Ascending aorta (tissue), 2 donors: ENCODE measurements around the gene URGCP. TPM values are rescaled to one million over a fixed set of nuclear protein-coding genes. Genes with fewer than 3 reads are reported as not detected.
"Not testable (repeated sequence)": the region's sequence is repeated elsewhere in the genome, so short reads cannot be mapped to it uniquely, and the experiment has no call there.

Source experiments
- DNase-seq, 2 donors: peaks; one replicate each; pipeline ENCODE4 v3.0.0-alpha.2; 2019; ENCODE audit warnings: low spot score in 2 of 2
- H3K27ac ChIP-seq, 2 donors: fragments of 200-600 bp; sonication (generic); one replicate each; pipeline ENCODE4 v1.5.1; 2016 to 2017; ENCODE audit warnings: mild to moderate bottlenecking in 1 of 2
- H3K27me3 ChIP-seq: fragments of 200-600 bp; sonication (generic); one replicate; pipeline ENCODE4 v1.5.1; 2017
- H3K36me3 ChIP-seq, 2 donors: fragments of 200-600 bp; sonication (generic); one replicate each; pipeline ENCODE4 v1.5.1; 2016
- H3K4me1 ChIP-seq, 2 donors: fragments of 200-600 bp; sonication (generic); one replicate each; pipeline ENCODE4 v1.5.1; 2016 to 2017; ENCODE audit warnings: mild to moderate bottlenecking in 1 of 2
- H3K4me3 ChIP-seq, 2 donors: fragments of 200-600 bp; sonication (generic); one replicate each; pipeline ENCODE4 v1.5.1; 2016 to 2017; ENCODE audit warnings: mild to moderate bottlenecking in 1 of 2
- H3K9me3 ChIP-seq, 2 donors: fragments of 200-600 bp; sonication (generic); one replicate each; pipeline ENCODE4 v1.5.1; 2016
- intact Hi-C: fragments of 100-400 bp; cut with DNase I; formaldehyde crosslinking; loops from one replicate; pipeline ENCODE4 v1.15.1; 2023
- total RNA-seq: library from RNA; depleted of rRNA; stranded (reverse); fragments of >200 nt; gene quantifications from one replicate; pipeline ENCODE4 v1.1.0, GENCODE V29; 2016
- TF ChIP-seq, protein P1 (sequence below), 3 experiments: fragments of 200-600 bp in 2 of 3; fragments of 450-650 bp in 1 of 3; sonication (generic) in 2 of 3; IDR thresholded peaks; one replicate each; pipeline ENCODE4 v1.5.1; 2016 to 2019; ENCODE audit warnings: antibody characterized with exemption in 3 of 3, mild to moderate bottlenecking in 1 of 3, moderate library complexity in 1 of 3

URGCP gene
- total RNA-seq, 1 donor from 2014 or later: 29.2 TPM

DNA sequence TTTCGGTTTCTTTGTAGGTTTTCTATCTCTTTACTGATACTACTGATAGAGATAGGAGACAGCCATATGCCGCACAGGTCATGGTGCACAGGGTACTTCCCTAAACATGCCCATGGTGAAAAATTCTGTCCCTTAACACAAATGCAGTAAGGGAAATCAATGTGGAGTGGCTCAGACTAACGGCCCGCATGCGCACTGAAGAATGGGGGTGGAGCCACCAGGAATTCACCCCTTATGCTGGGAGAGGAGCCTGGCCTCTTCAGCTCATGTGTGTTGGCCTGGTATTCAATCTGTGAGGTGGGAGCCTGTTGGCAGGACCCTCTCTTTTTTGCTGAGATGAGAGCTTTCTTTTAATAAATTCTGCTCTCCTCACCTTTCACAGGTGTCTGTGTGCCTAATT lies 8.4 kb upstream of the URGCP start:
- Histone ChIP-seq H3K27ac (no peak overlapping the region), H3K4me3 (no peak overlapping the region), H3K36me3 (no peaks in the 10 kb centered on the region), H3K9me3 (no peaks in the 10 kb centered on the region), H3K27me3 (no peaks in the 10 kb centered on the region), H3K4me1 (no peaks in the 10 kb centered on the region)
- TF ChIP-seq, protein P1, sequence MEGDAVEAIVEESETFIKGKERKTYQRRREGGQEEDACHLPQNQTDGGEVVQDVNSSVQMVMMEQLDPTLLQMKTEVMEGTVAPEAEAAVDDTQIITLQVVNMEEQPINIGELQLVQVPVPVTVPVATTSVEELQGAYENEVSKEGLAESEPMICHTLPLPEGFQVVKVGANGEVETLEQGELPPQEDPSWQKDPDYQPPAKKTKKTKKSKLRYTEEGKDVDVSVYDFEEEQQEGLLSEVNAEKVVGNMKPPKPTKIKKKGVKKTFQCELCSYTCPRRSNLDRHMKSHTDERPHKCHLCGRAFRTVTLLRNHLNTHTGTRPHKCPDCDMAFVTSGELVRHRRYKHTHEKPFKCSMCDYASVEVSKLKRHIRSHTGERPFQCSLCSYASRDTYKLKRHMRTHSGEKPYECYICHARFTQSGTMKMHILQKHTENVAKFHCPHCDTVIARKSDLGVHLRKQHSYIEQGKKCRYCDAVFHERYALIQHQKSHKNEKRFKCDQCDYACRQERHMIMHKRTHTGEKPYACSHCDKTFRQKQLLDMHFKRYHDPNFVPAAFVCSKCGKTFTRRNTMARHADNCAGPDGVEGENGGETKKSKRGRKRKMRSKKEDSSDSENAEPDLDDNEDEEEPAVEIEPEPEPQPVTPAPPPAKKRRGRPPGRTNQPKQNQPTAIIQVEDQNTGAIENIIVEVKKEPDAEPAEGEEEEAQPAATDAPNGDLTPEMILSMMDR (IDR thresholded peaks at IDR 0.05): no peak
- DNase-seq: peak in 1 of 2 donors; percentile 9
- intact Hi-C loops: no loop called here

DNA sequence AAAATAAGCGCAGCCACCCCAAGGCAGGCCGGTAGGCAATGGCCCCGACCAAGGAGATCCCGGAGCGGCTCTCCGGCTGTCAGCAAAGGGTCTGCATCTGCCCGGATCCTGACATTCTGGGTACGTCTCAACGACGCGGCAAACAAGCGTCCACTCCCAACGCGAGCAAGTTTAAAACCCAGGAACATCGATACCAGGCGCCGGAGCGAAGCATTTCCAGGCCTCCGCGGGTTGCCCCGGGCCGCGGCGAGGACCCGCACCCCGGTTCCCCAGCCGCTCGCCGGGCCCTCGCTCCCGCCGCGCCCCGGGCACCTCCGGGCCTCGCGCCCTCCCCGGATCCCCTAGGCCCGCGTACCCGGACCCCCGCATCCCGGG lies 453 bp downstream of the URGCP start:
- H3K27ac ChIP-seq: peak overlapping the region; percentile 90 to 96
- no peaks in the 10 kb centered on the region for H3K27me3 ChIP-seq
- DNase-seq: no peak
- H3K9me3 ChIP-seq: no peaks in the 10 kb centered on the region
- TF ChIP-seq, protein P1 (IDR thresholded peaks at IDR 0.05): no peak
- H3K4me3 ChIP-seq: peak overlapping the region; percentile 74 to 81
- intact Hi-C loops: loop anchor here (1.0 to 2.0 kb wide), 2 partner anchors 20 to 33 kb away; partner anchors contain the start of gene UBE2D4
- peaks cover 0 to 25% of the 10 kb centered on the region in 2 donors for H3K4me1 ChIP-seq
- no peaks in the 10 kb centered on the region for H3K36me3 ChIP-seq

DNA sequence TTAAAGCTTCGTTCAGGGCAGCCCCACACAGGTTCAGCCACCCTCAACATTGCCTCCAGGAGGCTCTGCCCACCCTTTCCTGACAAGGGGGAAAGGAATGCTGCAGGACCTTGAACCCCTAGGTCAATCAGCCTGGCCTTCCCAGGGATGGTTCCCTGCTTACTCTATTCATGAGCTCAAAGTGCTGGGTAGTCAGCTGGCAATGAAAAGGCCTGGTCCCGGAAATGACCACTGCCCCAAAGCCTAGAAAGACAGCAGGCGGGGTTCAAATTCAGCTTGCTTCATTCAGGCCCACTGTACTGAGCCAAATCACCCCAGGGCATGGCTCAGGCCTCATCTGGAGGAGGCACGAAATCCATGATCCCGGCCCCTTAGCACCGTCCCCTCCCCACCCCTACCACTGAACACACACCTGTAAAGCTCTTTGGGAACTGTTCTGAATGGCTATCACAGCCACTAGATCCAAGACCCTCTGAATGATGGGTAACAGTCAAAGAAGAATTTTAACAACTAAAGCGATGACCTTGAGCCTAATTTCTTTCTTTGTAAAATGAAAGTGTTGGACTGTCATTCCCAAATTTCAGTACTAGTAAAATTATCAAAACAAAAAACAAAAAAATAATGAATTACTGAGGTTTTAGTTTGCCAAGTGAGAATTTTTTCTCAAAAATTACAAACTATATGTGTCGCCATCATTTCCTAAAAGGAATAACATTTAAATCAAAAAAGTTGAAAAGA lies 1.0 kb downstream of the URGCP start:
- Histone ChIP-seq H3K4me1 (peaks cover 0 to 27% of the 10 kb centered on the region in 2 donors), H3K27me3 (no peaks in the 10 kb centered on the region), H3K9me3 (no peaks in the 10 kb centered on the region), H3K36me3 (no peaks in the 10 kb centered on the region), H3K27ac (peak overlapping the region; percentile 90 to 96), H3K4me3 (peak overlapping the region; percentile 74 to 81)
- DNase-seq: peak in 1 of 2 donors; percentile 65
- TF ChIP-seq, protein P1 (IDR thresholded peaks at IDR 0.05): no peak
- intact Hi-C loops: no loop called here

DNA sequence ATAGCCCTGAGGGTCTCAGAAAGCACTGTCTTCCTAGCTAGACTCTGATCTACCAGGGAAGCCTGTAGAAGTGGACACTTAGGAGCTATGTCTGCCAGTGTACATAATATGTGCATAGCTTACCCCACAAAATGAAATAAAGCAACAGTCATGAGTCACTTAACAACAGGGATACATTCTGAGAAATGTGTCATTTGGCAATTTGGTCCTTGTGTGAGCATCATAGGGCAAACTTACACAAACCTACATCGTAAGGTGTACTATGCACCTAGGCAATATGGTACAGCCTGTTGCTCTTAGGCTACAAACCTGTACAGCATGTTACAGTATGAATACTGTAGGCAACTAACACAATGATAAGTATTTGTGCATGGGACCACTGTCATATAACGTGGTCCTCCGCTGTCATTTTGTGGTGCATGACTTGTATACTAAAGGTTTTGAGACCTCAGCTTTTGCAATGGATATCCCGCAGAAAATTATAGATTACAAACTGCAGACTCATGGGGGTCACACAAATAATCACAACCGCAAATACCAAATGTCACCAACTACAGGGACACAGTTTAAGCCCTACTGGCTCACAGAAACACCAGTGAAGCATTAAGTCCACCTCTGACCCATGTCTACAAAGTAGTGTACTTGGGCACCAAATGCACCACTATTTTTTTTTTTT lies 1.7 kb downstream of the URGCP start:
- intact Hi-C loops: no loop called here
- DNase-seq: no peak
- peak overlapping the region; percentile 74 to 81 for H3K4me3 ChIP-seq
- H3K9me3 ChIP-seq: no peaks in the 10 kb centered on the region
- H3K4me1 ChIP-seq: peaks cover 0 to 27% of the 10 kb centered on the region in 2 donors
- H3K27me3 ChIP-seq: no peaks in the 10 kb centered on the region
- TF ChIP-seq, protein P1 (IDR thresholded peaks at IDR 0.05): no peak
- H3K36me3 ChIP-seq: no peaks in the 10 kb centered on the region
- H3K27ac ChIP-seq: peak overlapping the region; percentile 90 to 96

DNA sequence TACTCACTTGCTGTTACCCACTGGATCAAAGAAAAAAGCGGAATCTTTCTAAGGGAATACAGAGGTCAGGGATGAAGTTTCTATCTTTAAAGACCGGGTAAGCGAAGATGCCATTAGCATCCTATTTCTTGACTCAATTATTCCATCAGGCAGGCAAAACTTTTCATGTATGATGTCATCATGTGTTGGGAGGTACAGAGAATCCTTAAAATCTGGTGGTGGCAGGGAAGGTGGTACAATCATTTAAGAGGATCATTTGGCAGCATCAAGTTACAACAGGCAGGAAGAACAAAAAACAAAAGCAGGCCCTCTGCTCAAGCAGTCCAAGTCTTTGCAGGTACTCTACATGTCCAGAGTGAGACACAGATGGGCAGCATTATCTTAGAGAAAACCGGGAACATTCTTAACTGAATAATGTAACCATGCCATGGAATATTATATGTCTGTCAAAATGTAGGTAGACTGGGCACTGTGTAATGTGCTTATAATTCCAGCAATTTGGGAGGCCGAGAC lies 3.8 kb downstream of the URGCP start:
- no peak overlapping the region for H3K4me3 ChIP-seq
- peak overlapping the region in 1 of 2 donors; percentile 35 for H3K27ac ChIP-seq
- TF ChIP-seq, protein P1 (IDR thresholded peaks at IDR 0.05): no peak
- no peak for DNase-seq
- peaks cover 0 to 27% of the 10 kb centered on the region in 2 donors for H3K4me1 ChIP-seq
- no peaks in the 10 kb centered on the region for H3K9me3 ChIP-seq
- H3K27me3 ChIP-seq: no peaks in the 10 kb centered on the region
- intact Hi-C loops: no loop called here
- H3K36me3 ChIP-seq: no peaks in the 10 kb centered on the region

DNA sequence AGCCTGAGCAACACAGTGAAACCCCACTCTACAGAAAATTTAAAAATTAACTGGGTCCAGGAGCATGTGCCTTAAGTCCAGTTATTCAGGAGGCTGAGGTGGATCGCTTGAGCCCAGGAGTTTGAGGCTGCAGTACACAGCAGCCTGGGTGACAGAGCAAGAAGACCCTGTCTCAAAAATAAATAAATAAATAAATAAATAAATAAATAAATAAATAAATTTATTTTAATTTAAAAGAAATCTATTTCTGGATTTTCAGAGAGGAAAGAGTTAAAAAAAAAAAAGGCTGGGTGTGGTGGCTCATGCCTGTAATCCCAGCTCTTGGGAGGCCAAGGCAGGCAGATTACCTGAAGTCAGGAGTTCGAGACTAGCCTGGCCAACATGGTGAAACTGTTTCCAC lies 7.8 kb downstream of the URGCP start:
- H3K36me3 ChIP-seq, intact Hi-C loops, H3K27ac ChIP-seq, DNase-seq, H3K9me3 ChIP-seq, H3K27me3 ChIP-seq, H3K4me3 ChIP-seq: not testable (repeated sequence)
- peaks cover 0 to 10% of the 10 kb centered on the region in 2 donors for H3K4me1 ChIP-seq
